GM13977 (cell line): ENCODE data around the gene NELL1.

Experiments used
- DNase-seq: peaks from one replicate; pipeline ENCODE4 v3.0.0; 2012; ENCODE audit warnings: low spot score
- CTCF ChIP-seq: IDR thresholded peaks from 2 replicates; pipeline ENCODE4 v1.5.1; 2012; ENCODE audit warnings: mild to moderate bottlenecking, control low read depth; ENCODE audit not compliant: insufficient read depth; ENCODE audit errors: extremely low read depth, missing control alignments
- in situ Hi-C: fragments of 300-500 bp; cut with MboI; formaldehyde crosslinking; loops from one replicate; pipeline ENCODE4 v1.12.0; 2022; ENCODE audit warnings: low sequenced_read_pairs, low pct_unique_long_range_greater_than_20kb, mixed read lengths, inconsistent platforms; ENCODE audit not compliant: unreplicated experiment

Gene NELL1

GRCh38 chr11:21465203-21465602, 795.8 kb downstream of the NELL1 start:
- in situ Hi-C loops = no loop called here
- DNase-seq = no peak
- no peak for TF ChIP-seq CTCF

- DNase-seq = no peak
- in situ Hi-C loops = no loop called here
- TF ChIP-seq CTCF = no peak
These were observed 796.5 kb downstream of the NELL1 start for GRCh38 chr11:21465920-21466319.

GRCh38 chr11:21470521-21470920, 801.1 kb downstream of the NELL1 start:
- no peak for TF ChIP-seq CTCF
- no peak for DNase-seq
- in situ Hi-C loops = no loop called here

DNA sequence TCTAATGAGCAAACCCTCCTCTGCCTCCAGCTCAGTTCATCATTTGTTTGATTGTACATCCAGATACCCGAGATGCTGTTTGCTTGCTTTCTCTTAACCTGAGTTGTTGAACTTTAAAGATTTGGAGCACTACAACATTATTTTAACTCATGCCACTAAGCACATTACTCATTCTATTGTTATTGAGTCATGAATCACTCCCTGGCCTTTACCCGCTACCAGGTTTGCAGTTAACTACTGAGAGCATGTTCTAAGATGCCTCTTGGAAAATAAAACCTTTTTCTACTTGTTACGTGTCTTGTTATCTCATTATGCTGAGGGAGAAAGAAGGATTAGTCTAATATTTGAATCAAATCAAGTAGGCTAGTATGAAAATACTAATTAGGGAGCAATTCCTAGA, 802.9 kb downstream of the NELL1 start:
- in situ Hi-C loops = no loop called here
- no peak for DNase-seq
- no peak for TF ChIP-seq CTCF

GRCh38 chr11:21474529-21474928, 805.1 kb downstream of the NELL1 start:
- in situ Hi-C loops = no loop called here
- TF ChIP-seq CTCF = no peak

DNA sequence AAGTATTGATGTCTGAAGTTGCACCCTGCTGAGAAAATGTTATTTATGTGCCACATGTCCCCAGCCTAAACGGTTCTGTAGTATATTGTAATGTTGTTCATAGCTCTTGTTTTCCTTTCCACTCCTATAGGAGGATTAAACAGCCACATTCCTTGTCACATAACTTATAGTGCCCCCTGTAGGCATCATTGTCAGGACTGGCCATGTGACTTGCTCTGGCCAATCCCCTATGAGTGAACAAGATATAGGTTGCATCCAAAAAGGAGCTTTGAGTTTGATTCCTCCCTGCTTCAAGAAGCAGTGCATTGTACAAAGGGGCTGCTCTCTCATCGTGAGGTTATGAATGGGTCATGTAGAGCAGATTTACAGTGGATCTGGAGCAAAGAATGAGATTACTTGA, 805.9 kb downstream of the NELL1 start:
- no peak for DNase-seq
- no peak for TF ChIP-seq CTCF
- in situ Hi-C loops = no loop called here

More at GRCh38 chr11:21474529-21474928, 805.1 kb downstream of the NELL1 start:
- DNase-seq = no peak

- in situ Hi-C loops = no loop called here
- TF ChIP-seq CTCF = no peak
- no peak for DNase-seq
These were observed 807.2 kb downstream of the NELL1 start for GRCh38 chr11:21476588-21476987.
